ENCODE results near the gene EDN2. TPM values are rescaled to one million over a fixed set of nuclear protein-coding genes. Genes with fewer than 3 reads are reported as not detected.
A peak's percentile ranks its signal among the peaks of the same experiment; 100 is the strongest.

Gene EDN2
- total RNA-seq, 4 donors from 2014 or later = 1.2 to 13.0 (median 3.9) TPM

- no peak overlapping the region for H3K4me3 ChIP-seq (ENCODE audit: low read depth, poor library complexity, severe bottlenecking)
- 95 to 97% methylated on average over 23 of the region's 23 CpGs for WGBS, 2 donors
- peak in 1 of 2 donors; percentile 79 for DNase-seq (ENCODE audit: low spot score in 2 of 2)
- TF ChIP-seq CTCF (IDR thresholded peaks at IDR 0.05) = no peak
- TF ChIP-seq POLR2A (IDR thresholded peaks at IDR 0.05) = no peak
- intact Hi-C loops (cut with DNase I; ENCODE audit: low total_unique reads) = no loop called here
These were observed 45.3 kb upstream of the EDN2 start for GRCh38 chr1:41529621-41530395.

GRCh38 chr1:41528726-41529605 lies 44.5 kb upstream of the EDN2 start:
- peak in 1 of 2 donors; percentile 74 for DNase-seq (ENCODE audit: low spot score in 2 of 2)
- no peak overlapping the region for H3K4me3 ChIP-seq (ENCODE audit: low read depth, poor library complexity, severe bottlenecking)
- WGBS, 2 donors = 86 to 94% methylated on average over 7 of the region's 7 CpGs
- intact Hi-C loops (cut with DNase I; ENCODE audit: low total_unique reads) = no loop called here
- TF ChIP-seq CTCF (IDR thresholded peaks at IDR 0.05) = no peak
- no peak for TF ChIP-seq POLR2A (IDR thresholded peaks at IDR 0.05)

DNA sequence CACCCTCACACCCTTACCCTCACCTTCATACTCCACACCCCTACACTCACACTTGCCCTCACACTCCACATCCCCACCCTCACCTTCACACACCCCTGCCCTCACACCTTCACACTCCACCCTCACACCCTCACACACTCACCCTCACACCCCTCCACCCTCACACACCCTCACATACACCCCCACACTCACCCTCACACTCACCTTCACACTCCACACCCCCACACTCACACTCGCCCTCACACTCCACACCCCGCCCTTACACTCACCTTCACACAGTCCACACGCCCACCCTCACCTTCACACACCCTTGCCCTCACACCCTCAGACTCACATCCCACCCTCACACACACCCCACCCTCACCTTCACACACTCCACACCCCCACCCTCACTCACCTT lies 43.6 kb upstream of the EDN2 start:
- DNase-seq (ENCODE audit: low spot score in 2 of 2) = peak in 1 of 2 donors; percentile 69
- no peak for TF ChIP-seq CTCF (IDR thresholded peaks at IDR 0.05)
- TF ChIP-seq POLR2A (IDR thresholded peaks at IDR 0.05) = no peak
- H3K4me3 ChIP-seq (ENCODE audit: low read depth, poor library complexity, severe bottlenecking) = no peak overlapping the region
- intact Hi-C loops (cut with DNase I; ENCODE audit: low total_unique reads) = no loop called here
- 92 to 96% methylated on average over 3 of the region's 3 CpGs for WGBS, 2 donors

- TF ChIP-seq CTCF (IDR thresholded peaks at IDR 0.05) (no peak), POLR2A (IDR thresholded peaks at IDR 0.05) (no peak)
- intact Hi-C loops (cut with DNase I; ENCODE audit: low total_unique reads) = no loop called here
- no peak for DNase-seq (ENCODE audit: low spot score in 2 of 2)
- WGBS, 2 donors = 89 to 96% methylated on average over 4 of the region's 4 CpGs
- H3K4me3 ChIP-seq (ENCODE audit: low read depth, poor library complexity, severe bottlenecking) = no peak overlapping the region
These were observed 42.6 kb upstream of the EDN2 start for GRCh38 chr1:41526956-41527561.

- TF ChIP-seq CTCF (IDR thresholded peaks at IDR 0.05) = no peak
- no peak for TF ChIP-seq POLR2A (IDR thresholded peaks at IDR 0.05)
- intact Hi-C loops (cut with DNase I; ENCODE audit: low total_unique reads) = no loop called here
- H3K4me3 ChIP-seq (ENCODE audit: low read depth, poor library complexity, severe bottlenecking) = no peak overlapping the region
- 84 to 91% methylated on average over 18 of the region's 18 CpGs for WGBS, 2 donors
- DNase-seq (ENCODE audit: low spot score in 2 of 2) = no peak
These were observed 41.6 kb upstream of the EDN2 start for GRCh38 chr1:41525891-41526587.

All from lower leg skin (tissue), 4 donors.